Nucleus accumbens (tissue), 56 donors: Measurements from ENCODE around the gene SLC26A3.

Experiments used
- DNase-seq, 56 donors: peaks; one replicate each; lab custom pipeline; 2025; lab: John Stamatoyannopoulos, UW

Gene SLC26A3

DNA sequence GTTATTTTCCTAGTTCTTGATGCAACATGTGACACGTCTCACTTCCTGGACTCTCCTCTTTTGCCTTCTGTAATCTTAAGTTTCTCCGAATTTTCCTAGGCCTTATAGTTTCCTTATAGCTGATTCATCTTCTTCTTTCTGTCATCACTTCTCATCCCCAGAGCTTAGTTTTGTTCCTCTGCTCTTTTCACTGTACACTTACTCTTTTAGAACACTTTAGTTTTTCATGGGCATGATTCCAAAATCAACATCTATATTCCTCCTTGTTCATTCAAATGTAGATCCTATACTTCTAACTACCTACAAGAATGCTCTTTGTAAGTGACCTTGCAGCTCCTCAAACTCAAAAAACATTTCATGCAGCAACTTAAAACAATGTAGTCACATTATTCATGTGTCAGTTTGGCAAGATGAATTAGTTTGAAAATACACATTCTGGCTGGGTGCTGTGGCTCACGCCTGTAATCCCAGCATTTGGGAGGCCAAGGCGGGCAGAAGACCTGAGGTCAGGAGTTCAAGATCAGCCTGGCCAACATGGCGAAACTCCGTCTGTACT lies 13.1 kb upstream of the SLC26A3 start:
- no peak for DNase-seq

DNA sequence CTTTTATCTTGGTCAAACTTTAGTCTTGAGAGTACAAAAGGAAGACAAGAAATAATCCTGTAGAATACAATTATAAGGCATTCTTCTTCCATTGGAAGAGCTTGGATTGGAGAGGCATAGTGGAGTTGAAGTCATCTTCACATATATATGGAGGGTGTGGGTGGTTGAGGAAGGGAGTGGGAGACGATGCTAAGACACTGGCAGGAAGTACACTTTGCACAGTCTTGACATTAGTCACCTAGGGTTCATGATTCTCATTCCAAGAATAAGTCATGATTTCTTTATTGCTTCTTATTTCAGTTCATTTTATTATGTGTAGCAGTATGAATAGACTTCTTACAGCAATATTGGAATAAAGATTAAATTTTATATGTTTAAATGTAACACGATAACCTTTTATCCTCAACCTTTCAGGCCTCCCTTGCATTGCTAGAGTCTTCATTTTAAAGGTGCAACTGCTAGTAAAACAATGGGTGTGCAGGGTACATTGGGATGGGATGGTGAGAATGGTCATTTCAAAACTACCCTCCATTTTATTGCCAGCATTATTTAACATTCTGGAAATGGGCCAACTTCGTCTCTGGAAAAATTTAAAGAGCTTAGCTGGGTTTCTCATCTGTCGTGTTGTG lies 12.3 kb upstream of the SLC26A3 start:
- DNase-seq: peak in 4 of 56 donors; percentile 1 to 33 (median 2)

DNA sequence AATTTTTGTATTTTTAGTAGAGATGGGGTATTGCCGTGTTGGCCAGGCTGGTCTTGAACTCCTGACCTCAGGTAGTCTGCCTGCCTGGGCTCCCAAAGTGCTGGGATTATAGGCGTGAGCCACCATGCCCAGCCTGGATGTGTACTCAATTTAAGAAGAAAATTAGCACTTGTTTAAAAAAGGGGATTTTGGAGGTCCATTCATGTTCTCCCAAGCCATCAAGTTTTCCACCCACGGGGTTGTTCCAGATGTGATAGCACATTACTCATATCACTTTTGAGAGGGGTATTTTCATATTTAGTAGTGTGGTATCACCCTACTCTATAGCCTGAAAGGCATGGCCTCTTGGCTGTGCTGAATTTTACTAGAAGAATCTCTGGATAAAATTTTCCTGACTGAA lies 10.5 kb upstream of the SLC26A3 start:
- DNase-seq: no peak

DNA sequence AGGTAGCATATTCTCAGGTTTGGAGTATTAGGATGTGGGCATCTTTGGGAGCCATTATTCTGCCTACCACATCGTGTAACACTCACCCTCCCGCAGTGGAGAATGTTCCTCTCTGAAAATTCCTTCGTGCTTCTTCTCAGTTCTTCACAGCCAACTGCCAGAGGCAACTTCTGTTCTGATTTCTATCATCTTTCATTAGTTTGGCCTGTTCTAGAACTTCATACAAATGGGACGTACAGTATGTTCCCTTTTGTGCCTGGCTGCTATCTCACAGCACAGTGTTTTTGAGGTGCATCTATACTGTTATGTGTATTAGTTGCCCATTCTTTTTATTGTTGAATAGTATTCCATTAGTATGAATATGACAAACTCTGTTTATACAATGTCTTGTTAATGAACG lies 8.9 kb upstream of the SLC26A3 start:
- DNase-seq: no peak

DNA sequence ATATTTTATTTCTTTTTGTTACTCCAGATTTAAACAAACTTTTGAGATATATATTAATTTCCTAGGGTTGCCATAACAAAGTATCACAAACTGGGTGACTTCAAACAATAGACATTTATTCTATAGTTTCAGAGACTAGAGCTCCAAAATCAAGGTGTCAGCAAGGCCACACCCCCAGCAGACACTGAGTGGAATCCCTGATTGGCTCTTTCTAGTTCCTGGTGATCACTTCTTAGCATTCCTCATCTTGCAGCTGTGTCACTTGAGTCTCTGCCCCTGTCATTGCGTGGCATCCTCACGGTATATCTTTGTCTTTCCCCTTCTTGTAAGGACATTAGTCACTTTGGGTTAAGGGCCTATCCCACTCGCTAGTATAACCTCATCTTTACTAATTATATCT lies 7.6 kb upstream of the SLC26A3 start:
- no peak for DNase-seq

DNA sequence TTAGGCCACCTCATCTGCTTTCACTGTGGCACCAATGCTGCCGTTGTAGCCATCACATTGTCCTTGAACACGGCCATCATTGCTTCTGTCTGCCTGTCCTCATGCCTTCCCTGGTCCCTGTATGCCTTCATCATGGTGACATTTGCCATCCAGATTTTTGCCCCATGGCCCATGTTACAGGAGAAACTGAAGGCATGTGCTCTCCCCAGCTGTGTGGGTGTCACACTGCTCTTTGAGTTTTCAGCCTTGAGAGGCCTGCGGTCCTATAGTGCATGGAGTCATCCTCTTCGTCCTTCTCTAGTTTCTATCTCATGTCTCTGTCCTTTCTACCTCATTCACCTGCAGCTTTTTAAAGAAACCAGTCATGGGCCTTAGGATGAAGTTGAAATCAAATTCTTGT lies 6.2 kb upstream of the SLC26A3 start:
- DNase-seq: no peak

DNA sequence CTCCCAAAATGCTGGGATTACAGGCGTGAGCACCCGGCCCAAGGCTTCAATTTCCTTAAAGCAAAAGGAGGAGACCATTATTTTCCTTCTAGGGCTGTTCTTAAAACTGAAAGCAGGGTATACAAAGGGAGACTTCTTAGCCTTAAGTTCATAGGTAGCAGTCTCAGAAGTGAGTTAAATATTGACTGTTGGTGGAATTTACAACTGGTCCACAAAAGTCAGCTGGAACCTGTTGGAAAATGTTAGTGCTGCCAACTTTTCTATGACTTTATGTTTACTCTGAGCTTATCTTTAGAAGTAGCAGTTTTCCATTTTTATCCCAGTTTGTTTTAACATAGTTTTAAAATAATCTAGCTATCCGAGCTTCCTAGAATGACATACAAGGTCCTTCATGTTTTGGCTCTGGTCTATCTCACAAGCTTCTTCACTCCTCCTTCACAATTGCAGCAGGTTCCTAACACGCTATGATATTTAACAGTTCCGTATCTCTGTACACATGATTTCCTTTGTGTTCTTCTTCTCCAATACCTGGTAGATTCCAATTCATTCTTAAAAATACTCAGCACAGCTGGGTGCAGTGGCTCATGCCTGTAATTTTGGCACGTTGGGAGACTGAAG lies 3.3 kb downstream of the SLC26A3 start:
- DNase-seq: no peak

DNA sequence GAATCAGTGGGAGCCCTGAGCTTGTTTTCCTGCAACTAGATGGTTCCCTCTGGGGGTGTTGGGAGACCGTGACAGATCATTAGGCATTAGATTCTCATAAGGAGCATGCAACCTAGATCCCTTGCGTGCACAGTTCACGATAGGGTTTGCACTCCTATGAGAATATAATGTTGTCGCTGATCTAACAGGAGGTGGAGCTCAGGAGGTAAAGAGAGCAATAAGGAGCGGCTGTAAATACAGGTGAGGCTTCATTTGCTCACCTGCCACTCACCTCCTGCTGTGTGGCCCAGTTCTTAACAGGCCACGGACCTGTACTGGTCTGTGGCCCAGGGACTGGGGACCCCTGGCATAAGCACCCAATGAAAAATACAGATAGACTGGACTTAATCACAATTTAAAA lies 10.7 kb downstream of the SLC26A3 start:
- DNase-seq: no peak

DNA sequence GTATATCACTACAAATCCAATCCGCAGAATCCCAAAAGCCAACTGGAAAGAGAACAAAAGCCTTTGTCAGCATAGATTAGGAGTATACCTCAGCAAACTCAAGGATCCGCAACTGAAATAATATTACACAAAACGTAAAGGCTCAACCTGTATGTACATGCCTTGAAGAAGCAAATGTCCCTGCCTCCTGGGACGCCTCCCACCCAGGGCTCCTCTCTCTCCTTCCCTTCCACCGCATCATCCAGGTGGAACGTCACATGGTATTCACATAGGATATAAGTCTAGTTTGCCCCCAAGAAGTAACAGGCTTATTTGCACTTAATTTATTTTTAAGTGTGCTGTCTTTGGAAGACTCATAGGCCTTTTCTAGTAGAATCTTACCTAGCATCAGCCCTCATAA lies 13.4 kb downstream of the SLC26A3 start:
- no peak for DNase-seq

DNA sequence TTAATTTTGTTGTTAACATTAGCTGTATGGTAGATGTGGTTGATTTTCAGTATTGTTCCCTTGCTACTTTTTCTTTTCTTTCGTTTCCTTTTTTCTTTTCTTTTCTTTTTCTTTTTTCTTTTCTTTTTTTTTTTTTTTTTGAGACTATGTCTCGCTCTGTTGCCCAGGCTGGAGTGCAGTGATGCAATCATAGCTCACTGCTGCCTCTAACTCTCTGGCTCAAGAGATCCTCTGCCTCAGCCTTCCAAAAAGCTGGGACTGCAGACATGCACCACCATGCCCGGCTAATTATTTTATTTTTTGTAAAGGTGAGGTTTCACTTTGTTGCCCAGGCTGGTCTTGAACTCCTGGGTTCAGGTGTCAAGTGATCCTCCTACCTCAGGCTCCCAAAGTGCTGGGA lies 14.4 kb downstream of the SLC26A3 start:
- DNase-seq: no peak

DNA sequence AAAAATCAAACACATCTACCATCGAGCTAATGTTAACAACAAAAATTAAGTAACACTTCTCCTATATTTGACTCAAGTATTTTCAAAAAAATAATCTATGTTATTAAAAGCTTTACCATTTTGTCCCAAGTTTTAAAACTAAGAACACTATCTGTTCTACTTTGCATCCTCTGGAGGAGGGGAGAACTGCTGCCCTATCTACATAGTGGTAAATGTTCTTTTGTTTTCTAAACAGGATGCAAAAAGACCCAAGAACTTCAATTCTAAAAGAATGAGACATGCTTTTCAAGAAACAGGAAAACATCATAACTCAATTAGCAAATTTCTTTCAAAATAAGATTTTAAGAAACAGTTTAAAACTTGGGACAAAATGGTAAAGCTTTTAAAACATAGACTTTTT lies 14.8 kb downstream of the SLC26A3 start:
- no peak for DNase-seq

DNA sequence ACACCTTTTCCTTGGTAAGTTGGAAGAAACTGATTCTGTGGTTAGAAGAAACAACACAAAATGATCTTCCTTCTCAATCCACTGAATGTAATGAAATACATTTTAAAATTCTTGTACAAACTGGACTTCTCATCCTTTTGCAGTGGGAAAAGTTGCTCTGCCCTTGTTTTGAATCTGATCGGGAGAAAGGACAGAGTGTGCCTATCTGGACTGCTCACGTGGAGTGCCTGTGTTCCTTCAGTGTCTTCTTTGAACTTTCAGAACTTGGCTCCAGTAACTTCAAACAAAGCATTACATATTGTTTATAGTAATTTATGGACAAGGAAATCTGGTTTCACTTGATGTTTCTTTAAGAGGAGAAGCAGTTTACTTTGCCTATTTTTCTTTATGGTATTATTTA lies 17.1 kb downstream of the SLC26A3 start:
- DNase-seq: no peak

DNA sequence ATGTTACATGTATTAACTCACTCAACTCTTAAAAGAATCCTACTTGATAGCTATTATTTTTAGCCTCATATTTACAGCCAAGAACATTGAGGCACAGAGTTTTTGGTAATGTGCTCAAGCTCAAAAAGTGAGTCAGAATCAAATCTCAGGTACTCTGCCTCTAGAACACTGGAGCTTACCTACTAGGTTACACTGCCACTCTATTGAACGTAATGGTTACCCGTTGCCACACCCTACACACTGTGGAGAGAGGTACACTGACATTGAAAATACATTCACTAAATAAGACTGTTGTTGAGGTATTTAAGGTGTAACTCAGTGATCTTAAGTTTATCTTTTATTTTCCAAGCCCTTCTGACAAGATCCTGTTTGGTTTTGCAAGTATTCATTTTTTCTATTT lies 17.9 kb downstream of the SLC26A3 start:
- DNase-seq: no peak

DNA sequence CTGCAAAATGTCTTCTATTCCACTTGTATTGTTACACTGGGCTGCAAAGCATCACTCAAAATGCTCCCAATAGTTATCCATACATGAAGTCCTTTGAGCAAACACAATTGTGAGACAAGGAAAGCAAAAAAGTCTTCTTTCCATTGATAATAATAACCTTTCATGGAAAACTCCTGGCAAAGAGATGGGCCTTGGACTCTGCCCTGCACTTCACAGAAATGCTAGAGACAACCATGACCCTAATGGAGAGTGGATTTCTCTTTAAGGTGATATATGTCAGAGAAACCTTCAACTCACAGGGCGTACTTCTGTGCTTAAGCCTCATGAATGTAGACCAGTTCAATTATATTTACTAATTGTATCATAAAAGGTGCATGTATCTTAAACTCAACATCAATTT lies 19.4 kb downstream of the SLC26A3 start:
- no peak for DNase-seq

DNA sequence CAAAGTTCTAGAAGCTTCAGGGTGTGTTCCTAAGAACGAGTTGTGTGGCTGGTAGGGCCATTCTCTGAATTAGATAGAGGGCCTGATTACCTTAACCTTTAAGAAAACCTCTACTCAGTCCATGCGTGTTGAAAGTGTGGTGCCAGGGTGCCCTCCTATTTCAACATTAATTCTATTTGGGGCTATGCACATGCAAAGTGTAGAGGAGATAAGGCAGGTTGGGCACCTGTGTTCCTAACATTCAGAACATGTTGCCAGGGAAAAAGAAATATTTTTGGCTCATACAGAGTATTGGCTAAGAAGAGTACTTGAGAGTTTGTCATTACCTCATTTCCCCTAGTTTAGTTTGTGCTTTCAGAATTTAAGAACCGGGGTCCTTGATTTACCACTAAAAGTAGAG lies 20.6 kb downstream of the SLC26A3 start:
- no peak for DNase-seq

DNA sequence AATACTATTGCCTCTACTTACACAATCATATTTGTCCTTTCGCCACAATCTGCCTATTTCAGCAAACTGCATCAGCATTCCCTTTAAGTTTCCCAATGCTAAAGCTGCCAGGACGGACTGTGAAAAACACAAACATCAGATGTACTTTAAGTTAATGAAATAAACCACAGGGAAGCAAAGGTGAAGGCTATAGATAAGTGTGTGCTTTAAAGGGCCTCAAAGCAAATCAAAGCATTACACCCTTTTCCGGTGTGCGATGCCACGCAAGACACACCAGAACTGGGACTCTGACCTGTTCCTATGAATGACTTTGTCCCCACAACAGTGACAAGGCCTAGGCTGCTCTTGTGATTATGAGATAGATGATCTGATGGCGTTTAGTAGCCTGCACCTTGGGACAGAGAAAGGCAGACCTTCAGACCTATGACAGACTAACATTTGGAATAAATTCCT lies 23.4 kb downstream of the SLC26A3 start:
- DNase-seq: no peak

DNA sequence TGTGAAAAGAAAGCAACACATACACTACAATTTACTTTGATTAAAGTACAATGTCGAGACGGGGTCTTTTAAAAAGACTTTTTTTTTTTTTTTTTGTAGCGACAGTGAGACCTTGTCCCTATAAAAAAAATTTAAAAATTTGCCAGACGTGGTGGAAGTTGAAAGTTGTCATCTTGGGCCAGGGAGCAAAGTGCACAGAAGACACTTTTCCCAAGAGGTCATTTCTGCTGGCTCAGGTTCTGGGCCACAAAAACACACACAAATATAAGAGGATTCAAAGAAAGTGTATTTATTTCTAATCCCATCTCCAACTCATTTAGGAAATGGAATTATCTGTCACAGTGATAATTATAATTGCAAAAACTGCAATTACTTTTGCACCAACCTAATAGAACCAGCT lies 24.7 kb downstream of the SLC26A3 start:
- DNase-seq: no peak

DNA sequence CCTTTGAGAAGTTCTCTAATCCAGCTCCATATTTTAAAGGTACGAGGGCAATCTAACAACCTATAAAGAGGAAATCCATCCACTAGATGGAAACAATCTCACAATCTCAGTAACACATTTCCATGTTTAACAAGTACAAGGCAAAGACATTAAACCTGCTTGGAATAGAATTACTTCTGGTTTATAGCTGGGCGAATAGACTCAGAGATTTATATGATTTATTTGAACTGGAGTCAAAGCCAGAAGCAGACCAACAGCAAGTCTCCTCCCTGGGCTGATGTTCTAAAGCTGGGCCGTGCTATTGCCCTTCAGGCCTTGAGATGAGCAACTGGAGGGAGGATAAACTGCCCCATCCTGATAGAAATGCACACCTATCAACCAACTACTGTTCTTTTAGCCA lies 25.3 kb downstream of the SLC26A3 start:
- DNase-seq: no peak

DNA sequence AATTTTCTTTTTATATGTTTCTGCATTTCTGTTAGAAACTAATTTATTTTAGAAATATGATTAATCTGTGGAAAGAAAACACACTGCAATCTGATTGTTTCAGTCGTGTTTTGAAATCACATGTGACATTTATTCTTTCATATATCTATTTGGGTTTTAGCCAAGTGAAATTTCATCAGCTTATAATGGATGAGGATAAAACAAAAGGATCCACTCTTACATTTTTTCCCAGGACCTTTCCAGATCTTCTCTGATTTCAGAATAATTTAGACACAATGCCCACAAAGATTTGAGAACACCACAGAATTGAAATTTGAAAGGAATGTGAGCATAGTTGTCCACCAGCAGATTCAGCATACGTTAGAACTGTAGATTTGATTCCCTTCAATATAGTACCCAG lies 30.0 kb downstream of the SLC26A3 start:
- DNase-seq: no peak

DNA sequence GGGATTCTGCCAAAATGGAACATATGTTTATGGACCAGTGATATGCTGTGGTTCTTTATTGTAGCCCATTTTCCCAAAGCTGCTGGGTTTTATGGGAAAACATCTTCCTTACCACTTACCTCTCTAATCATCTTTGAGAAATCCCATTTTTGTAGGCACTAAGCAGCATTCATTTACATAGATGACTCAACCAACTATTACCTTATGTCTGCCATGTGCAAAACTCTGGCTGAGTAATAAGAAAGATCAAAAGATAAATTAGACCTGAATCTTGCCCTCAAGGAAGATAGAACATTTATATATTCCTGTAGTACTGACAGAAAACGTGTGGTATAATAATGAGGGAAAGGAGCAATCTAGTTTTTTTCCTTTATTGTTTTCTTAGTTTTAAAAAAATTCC lies 34.8 kb downstream of the SLC26A3 start:
- peak in 1 of 56 donors; percentile 5 for DNase-seq

DNA sequence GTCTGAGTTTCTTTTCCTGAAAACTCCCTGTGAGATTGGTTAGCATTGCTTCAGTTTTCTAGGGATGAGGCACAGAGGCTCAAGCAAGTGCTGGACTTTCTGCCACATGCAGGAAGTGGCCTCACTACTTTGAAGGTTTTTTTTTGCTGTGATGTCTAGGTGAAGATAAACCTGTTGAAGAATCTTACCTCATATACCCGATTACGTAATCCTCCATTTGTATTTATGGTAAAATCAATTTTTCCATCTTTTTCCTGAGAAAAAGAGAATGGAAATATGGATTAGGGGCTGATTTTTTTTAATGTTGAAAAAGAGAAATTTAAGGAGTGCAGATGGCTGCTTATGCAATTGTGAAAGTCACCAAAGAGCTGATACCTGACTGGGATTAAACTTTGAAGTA lies 35.6 kb downstream of the SLC26A3 start:
- DNase-seq: no peak

DNA sequence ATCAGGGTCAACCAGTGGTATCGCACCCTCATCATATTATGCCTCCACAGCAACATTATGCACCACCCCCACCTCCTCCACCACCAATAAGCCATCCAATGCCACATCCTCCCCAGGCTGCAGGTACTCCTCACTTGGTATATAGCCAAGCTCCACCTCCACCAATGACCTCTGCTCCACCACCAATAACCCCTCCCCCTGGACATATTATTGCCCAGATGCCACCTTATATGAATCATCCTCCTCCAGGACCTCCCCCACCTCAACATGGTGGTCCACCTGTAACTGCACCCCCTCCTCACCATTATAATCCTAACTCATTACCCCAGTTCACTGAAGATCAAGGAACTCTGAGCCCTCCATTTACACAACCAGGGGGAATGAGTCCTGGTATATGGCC lies 44.4 kb downstream of the SLC26A3 start:
- DNase-seq: no peak

DNA sequence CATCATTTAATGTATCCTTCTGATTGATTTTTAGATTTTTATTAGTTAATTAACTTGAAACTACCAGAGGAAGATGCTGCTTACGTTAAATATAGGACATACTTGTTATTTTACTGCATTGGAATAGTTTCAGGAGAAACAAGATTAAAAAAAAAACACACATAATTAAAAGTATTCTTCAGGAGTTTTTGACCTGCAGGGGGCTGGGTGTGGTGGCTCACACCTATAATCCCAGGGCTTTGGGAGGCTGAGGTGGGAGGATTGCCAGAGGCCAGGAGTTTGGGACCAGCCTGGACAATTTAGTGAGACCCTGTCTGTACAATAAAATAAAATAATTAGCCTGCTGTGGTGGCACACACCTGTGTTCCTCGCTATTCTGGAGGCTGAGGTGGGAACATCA lies 48.4 kb downstream of the SLC26A3 start:
- no peak for DNase-seq
